HEK293 (cell line): ENCODE measurements around the gene LEUTX.

ENCODE experiments used
- CTCF ChIA-PET: fragments of 350-600 bp; formaldehyde crosslinking; extraction: SDS; loops from one replicate; lab custom pipeline; 2021; ENCODE audit warnings: antibody characterized with exemption; lab: Yijun Ruan, JAX
- POLR2A ChIA-PET: fragments of 300-600 bp; formaldehyde crosslinking; extraction: SDS; loops from one replicate; lab custom pipeline; 2020; ENCODE audit warnings: antibody characterized with exemption, inconsistent platforms; lab: Yijun Ruan, JAX
- H3K27ac ChIP-seq: fragments of 200-500 bp; sonication (Bioruptor generic); 2 replicates; pipeline ENCODE4 v1.5.1; 2014; ENCODE audit warnings: low read depth, low read length, control low read depth, inconsistent platforms; ENCODE audit errors: extremely low read depth
- H3K36me3 ChIP-seq, 2 experiments: fragments of 200-500 bp in 1 of 2; sonication (Bioruptor generic) in 1 of 2; 1 replicate in 1 of 2; 2 replicates in 1 of 2; pipeline ENCODE4 v1.5.1; 2014 to 2017; ENCODE audit warnings: inconsistent platforms in 2 of 2, low read length in 2 of 2; ENCODE audit not compliant: control insufficient read depth in 2 of 2, insufficient read depth in 1 of 2
- H3K4me1 ChIP-seq: fragments of 200-500 bp; sonication (Bioruptor generic); 2 replicates; pipeline ENCODE4 v1.5.1; 2014; ENCODE audit warnings: mild to moderate bottlenecking, low read length, inconsistent platforms; ENCODE audit not compliant: control insufficient read depth, insufficient read depth
- H3K4me3 ChIP-seq: 2 replicates; pipeline ENCODE4 v1.5.1; 2011; ENCODE audit warnings: low read depth, mild to moderate bottlenecking, control low read depth, low read length, moderate library complexity
- H3K9me3 ChIP-seq: fragments of 200-500 bp; sonication (Bioruptor generic); 2 replicates; pipeline ENCODE4 v1.5.1; 2014; ENCODE audit warnings: low read depth, low read length, inconsistent platforms; ENCODE audit not compliant: control insufficient read depth, insufficient read depth
- CTCF ChIP-seq: fragments of 450-650 bp; formaldehyde crosslinking; IDR thresholded peaks from 2 replicates; pipeline ENCODE4 v1.5.1; 2016; ENCODE audit warnings: missing biosample characterization, missing genetic modification characterization
- MZF1 ChIP-seq: fragments of 450-650 bp; formaldehyde crosslinking; IDR thresholded peaks from 2 replicates; pipeline ENCODE4 v1.5.1; 2017; ENCODE audit warnings: missing biosample characterization, missing genetic modification characterization, borderline replicate concordance
- SP3 ChIP-seq: fragments of 450-650 bp; formaldehyde crosslinking; IDR thresholded peaks from 2 replicates; pipeline ENCODE4 v1.5.1; 2016; ENCODE audit warnings: missing biosample characterization, missing genetic modification characterization
- ZNF221 ChIP-seq: fragments of 450-650 bp; formaldehyde crosslinking; IDR thresholded peaks from 2 replicates; pipeline ENCODE4 v1.5.1; 2017; ENCODE audit warnings: missing biosample characterization, missing genetic modification characterization, borderline replicate concordance
- ZNF223 ChIP-seq: fragments of 450-650 bp; formaldehyde crosslinking; IDR thresholded peaks from 2 replicates; pipeline ENCODE4 v1.5.1; 2016; ENCODE audit warnings: missing biosample characterization, missing genetic modification characterization
- ZNF280D ChIP-seq: fragments of 450-650 bp; formaldehyde crosslinking; IDR thresholded peaks from 2 replicates; pipeline ENCODE4 v1.5.1; 2016; ENCODE audit warnings: missing biosample characterization, missing genetic modification characterization
- ZNF366 ChIP-seq: fragments of 450-650 bp; formaldehyde crosslinking; conservative IDR thresholded peaks from 2 replicates; pipeline ENCODE4 v1.5.1; 2016; ENCODE audit warnings: missing biosample characterization, missing genetic modification characterization
- ZNF37A ChIP-seq: fragments of 450-650 bp; IDR thresholded peaks from 2 replicates; pipeline ENCODE4 v1.5.1; 2018; ENCODE audit warnings: missing biosample characterization, missing genetic modification characterization
- ZNF404 ChIP-seq: fragments of 450-650 bp; formaldehyde crosslinking; IDR thresholded peaks from 2 replicates; pipeline ENCODE4 v1.5.1; 2017; ENCODE audit warnings: missing biosample characterization, missing genetic modification characterization
- ZNF488 ChIP-seq: fragments of 450-650 bp; formaldehyde crosslinking; IDR thresholded peaks from 2 replicates; pipeline ENCODE4 v1.5.1; 2016; ENCODE audit warnings: missing biosample characterization, missing genetic modification characterization
- ZNF518A ChIP-seq: fragments of 450-650 bp; formaldehyde crosslinking; conservative IDR thresholded peaks from 2 replicates; pipeline ENCODE4 v1.5.1; 2016; ENCODE audit warnings: low read depth, missing biosample characterization, missing genetic modification characterization
- ZNF621 ChIP-seq: fragments of 450-650 bp; formaldehyde crosslinking; IDR thresholded peaks from 2 replicates; pipeline ENCODE4 v1.5.1; 2017; ENCODE audit warnings: missing biosample characterization, missing genetic modification characterization
- ZNF629 ChIP-seq: fragments of 450-650 bp; formaldehyde crosslinking; IDR thresholded peaks from 2 replicates; pipeline ENCODE4 v1.5.1; 2017; ENCODE audit warnings: missing biosample characterization, missing genetic modification characterization
- ZNF654 ChIP-seq: fragments of 450-650 bp; formaldehyde crosslinking; IDR thresholded peaks from 2 replicates; pipeline ENCODE4 v1.5.1; 2016; ENCODE audit warnings: low read depth, missing biosample characterization, missing genetic modification characterization
- ZNF768 ChIP-seq: fragments of 450-650 bp; formaldehyde crosslinking; IDR thresholded peaks from 2 replicates; pipeline ENCODE4 v1.5.1; 2018; ENCODE audit warnings: missing biosample characterization, mild to moderate bottlenecking, missing genetic modification characterization
- ZNF785 ChIP-seq: fragments of 450-650 bp; formaldehyde crosslinking; IDR thresholded peaks from 2 replicates; pipeline ENCODE4 v1.5.1; 2016; ENCODE audit warnings: missing biosample characterization, missing genetic modification characterization
- TF ChIP-seq, protein P1 (sequence below): fragments of 450-650 bp; formaldehyde crosslinking; IDR thresholded peaks from 2 replicates; pipeline ENCODE4 v1.5.1; 2016; ENCODE audit warnings: missing biosample characterization, missing genetic modification characterization, borderline replicate concordance
- TF ChIP-seq, protein P2 (sequence below): fragments of 450-650 bp; formaldehyde crosslinking; IDR thresholded peaks from 2 replicates; pipeline ENCODE4 v1.5.1; 2016; ENCODE audit warnings: missing biosample characterization, missing genetic modification characterization, low read depth

The LEUTX gene

GRCh38 chr19:39761851-39762250, 16.8 kb upstream of the LEUTX start (continued):
- TF ChIP-seq ZNF404 (tag by site-specific recombination) = peak; percentile 96
- peak; percentile 79; the same call in 1 of the 2 replicates for TF ChIP-seq ZNF629 (tag by site-specific recombination)
- peak; percentile 76; the same call in 1 of the 2 replicates for TF ChIP-seq ZNF221 (tag by site-specific recombination)
- TF ChIP-seq SP3 (tag by site-specific recombination) = peak; percentile 58
- TF ChIP-seq MZF1 (tag by site-specific recombination) = peak; percentile 67; the same call in 1 of the 2 replicates
- peak; percentile 81 for TF ChIP-seq ZNF223 (tag by site-specific recombination)
- TF ChIP-seq, protein P1, sequence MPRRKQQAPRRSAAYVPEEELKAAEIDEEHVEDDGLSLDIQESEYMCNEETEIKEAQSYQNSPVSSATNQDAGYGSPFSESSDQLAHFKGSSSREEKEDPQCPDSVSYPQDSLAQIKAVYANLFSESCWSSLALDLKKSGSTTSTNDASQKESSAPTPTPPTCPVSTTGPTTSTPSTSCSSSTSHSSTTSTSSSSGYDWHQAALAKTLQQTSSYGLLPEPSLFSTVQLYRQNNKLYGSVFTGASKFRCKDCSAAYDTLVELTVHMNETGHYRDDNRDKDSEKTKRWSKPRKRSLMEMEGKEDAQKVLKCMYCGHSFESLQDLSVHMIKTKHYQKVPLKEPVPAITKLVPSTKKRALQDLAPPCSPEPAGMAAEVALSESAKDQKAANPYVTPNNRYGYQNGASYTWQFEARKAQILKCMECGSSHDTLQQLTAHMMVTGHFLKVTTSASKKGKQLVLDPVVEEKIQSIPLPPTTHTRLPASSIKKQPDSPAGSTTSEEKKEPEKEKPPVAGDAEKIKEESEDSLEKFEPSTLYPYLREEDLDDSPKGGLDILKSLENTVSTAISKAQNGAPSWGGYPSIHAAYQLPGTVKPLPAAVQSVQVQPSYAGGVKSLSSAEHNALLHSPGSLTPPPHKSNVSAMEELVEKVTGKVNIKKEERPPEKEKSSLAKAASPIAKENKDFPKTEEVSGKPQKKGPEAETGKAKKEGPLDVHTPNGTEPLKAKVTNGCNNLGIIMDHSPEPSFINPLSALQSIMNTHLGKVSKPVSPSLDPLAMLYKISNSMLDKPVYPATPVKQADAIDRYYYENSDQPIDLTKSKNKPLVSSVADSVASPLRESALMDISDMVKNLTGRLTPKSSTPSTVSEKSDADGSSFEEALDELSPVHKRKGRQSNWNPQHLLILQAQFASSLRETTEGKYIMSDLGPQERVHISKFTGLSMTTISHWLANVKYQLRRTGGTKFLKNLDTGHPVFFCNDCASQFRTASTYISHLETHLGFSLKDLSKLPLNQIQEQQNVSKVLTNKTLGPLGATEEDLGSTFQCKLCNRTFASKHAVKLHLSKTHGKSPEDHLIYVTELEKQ (tag by site-specific recombination) = peak; percentile 51; the same call in 1 of the 2 replicates
- peak; percentile 99 for TF ChIP-seq ZNF518A (tag by site-specific recombination)
- 0 out of 2 replicates have a peak, but pooled peaks have one; percentile 11 for TF ChIP-seq ZNF768
- peak; percentile 55; the same call in 1 of the 2 replicates for TF ChIP-seq ZNF366

DNA sequence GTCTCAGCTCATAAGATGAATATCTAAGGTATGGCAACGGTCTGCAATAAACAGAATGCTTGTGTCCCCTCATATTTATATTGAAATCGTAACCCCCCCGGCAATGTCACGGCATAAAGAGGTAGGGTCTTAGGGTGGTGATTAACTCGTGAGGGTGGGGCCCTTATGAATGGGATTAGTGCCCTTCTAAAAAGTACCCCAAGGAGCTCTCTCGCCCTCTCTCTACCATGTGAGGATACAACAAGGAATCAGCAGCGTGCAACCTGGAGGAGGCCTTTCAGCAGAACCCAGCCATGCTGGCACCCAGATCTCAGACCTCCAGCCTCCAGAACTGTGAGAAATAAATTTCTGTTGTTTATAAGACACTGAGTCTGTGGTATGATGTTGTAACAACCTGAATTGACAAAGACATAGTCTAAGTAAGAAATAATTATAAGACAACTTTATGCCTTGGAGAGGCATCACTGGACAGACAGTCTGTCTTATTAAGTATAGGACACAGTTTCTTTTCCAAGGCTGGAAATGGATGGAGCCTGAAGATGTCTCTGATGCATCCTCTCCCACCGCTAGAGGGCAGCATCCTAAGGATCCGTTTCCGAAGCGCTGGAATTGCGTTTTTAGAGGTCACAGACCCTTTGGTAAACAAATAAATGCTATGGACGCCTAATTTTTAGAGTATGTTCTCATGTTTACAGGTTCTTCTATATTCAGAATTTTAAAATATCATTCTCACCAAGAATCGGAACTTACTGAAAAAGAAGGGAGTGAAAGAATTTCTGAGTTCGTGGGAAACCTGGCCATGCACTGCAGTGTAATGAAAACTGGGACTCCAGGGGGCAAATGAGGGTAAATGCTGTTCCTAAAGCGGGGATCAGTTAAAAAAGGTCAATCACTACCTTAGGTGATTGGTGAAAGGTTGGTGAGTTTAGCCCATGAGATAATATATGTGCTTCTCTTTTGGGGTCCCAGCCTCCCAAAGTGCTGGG, 13.3 kb upstream of the LEUTX start:
- H3K36me3 ChIP-seq = no peaks in the 10 kb centered on the region; a peak in 1 of 3 replicates
- ChIA-PET POLR2A (no interaction called here), CTCF (interaction anchor here (0.5 to 7.8 kb wide), 49 partner anchors 7 to 1286 kb away, joined by 3 to 72 read pairs (median 4); partner anchors contain the start of genes FBL and PSMC4)
- H3K27ac ChIP-seq = no peak overlapping the region
- peaks cover 6% of the 10 kb centered on the region for H3K4me1 ChIP-seq
- no peak overlapping the region for H3K4me3 ChIP-seq
- H3K9me3 ChIP-seq = no peaks in the 10 kb centered on the region; the same call in 1 of the 2 replicates
- TF ChIP-seq ZNF280D (tag by site-specific recombination) (peak; percentile 69; the same call in 1 of the 2 replicates), ZNF621 (tag by site-specific recombination) (no peak), ZNF488 (tag by site-specific recombination) (no peak), CTCF (tag by site-specific recombination) (peak; percentile 31; the same call in 1 of the 2 replicates), ZNF37A (no peak), ZNF785 (tag by site-specific recombination) (no peak), ZNF654 (tag by site-specific recombination) (peak; percentile 20; the same call in 1 of the 2 replicates)
- TF ChIP-seq, protein P2, sequence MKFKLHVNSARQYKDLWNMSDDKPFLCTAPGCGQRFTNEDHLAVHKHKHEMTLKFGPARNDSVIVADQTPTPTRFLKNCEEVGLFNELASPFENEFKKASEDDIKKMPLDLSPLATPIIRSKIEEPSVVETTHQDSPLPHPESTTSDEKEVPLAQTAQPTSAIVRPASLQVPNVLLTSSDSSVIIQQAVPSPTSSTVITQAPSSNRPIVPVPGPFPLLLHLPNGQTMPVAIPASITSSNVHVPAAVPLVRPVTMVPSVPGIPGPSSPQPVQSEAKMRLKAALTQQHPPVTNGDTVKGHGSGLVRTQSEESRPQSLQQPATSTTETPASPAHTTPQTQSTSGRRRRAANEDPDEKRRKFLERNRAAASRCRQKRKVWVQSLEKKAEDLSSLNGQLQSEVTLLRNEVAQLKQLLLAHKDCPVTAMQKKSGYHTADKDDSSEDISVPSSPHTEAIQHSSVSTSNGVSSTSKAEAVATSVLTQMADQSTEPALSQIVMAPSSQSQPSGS (tag by site-specific recombination) = no peak
